ENCODE results near the gene EPHB1.

- no peak for TF ChIP-seq CSDC2 (CRISPR knock-in tag; IDR thresholded peaks at IDR 0.05)
- no peak for TF ChIP-seq TSHZ2 (CRISPR knock-in tag; IDR thresholded peaks at IDR 0.05)
- TF ChIP-seq CREB5 (CRISPR knock-in tag; IDR thresholded peaks at IDR 0.05; ENCODE audit: low read depth), result no peak
- no peak for TF ChIP-seq ZC3H10 (CRISPR knock-in tag; IDR thresholded peaks at IDR 0.05)
- no peak for TF ChIP-seq ZNF565 (CRISPR knock-in tag; conservative IDR thresholded peaks at IDR 0.05; ENCODE audit: low read depth)
- no peak for TF ChIP-seq ARNTL (CRISPR knock-in tag; IDR thresholded peaks at IDR 0.05; ENCODE audit: borderline replicate concordance, low read depth)
- TF ChIP-seq ZFP3 (CRISPR knock-in tag; IDR thresholded peaks at IDR 0.05), result no peak
- TF ChIP-seq PATZ1 (CRISPR knock-in tag; IDR thresholded peaks at IDR 0.05; ENCODE audit: borderline replicate concordance), result no peak
- no peak for TF ChIP-seq RARB (CRISPR knock-in tag; IDR thresholded peaks at IDR 0.05)
- TF ChIP-seq OSR1 (CRISPR knock-in tag; IDR thresholded peaks at IDR 0.05), result no peak
- TF ChIP-seq SNAI2 (CRISPR knock-in tag; IDR thresholded peaks at IDR 0.05), result no peak
- TF ChIP-seq ZNF70 (CRISPR knock-in tag; IDR thresholded peaks at IDR 0.05), result no peak
- no peak for TF ChIP-seq GLIS3 (CRISPR knock-in tag; IDR thresholded peaks at IDR 0.05)
These were observed 86.2 kb downstream of the EPHB1 start for GRCh38 chr3:134881305-134881704.

Data from SK-N-SH treated with all-trans-retinoic acid at 6 μM for 48 hours (cell line).